ENCODE measurements around the gene SOX10. TPM values are rescaled to one million over a fixed set of nuclear protein-coding genes. Genes with fewer than 3 reads are reported as not detected.

SOX10 gene
- total and polyA plus RNA-seq, 2 donors (not counting 1 experiment from before 2014, with no cell fraction given) = not detected

DNA sequence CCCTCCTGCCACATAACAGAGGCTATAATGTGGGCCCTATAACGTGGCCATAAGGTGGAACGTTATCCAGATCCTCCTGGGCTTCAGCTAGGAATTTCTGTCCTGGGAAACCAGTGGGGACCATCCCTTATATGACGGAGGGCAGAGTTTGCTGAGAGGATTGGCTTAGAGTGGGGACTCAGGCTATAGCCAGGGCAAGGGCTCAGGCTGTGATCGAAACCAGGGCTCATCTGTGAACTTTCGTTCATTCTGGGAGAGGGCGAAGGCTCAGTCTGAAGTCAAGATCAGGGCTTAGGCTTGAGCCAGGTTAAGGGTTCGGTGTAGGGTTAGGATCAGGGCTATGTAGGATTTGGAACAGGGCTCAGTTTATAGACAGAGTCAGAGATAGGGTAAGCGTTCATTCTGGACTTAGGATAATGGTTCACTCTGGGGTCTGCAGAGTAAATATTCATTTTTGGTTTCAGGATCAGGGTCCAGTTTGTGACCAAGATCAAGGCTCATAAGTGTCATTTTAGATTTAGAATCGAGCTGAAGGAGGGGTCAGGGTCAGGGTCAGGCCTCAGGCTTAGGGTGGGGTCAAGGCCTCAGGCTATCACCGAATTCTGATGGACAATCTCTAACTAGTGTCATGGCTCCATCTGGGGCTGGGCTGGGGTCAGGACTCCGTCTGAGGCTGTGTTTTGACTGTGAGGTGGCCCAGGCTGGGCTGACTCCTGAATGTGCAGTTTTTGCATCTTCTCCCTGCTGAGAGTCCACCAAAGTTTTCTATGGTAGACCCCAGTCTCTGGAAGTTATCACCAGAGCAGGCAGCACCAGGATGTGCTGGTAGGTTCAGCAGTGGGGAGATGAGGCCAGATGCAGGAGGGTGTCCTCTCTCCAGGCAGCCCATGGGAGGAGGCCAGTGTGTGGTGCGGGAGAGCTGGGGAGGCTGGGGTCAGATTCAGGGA, 33.9 kb upstream of the SOX10 start:
- Histone ChIP-seq H3K27me3 (replicated peaks in 1 of 4; ENCODE audit: control extremely low read depth in 1 of 4, control insufficient read depth in 3 of 4, insufficient read depth in 4 of 4, low read length in 3 of 4) (peaks cover 0 to 3% (median 1%) of the 10 kb centered on the region in 4 experiments), H3K27ac (ENCODE audit: low read length in 2 of 2) (no peak overlapping the region), H2AFZ (ENCODE audit: insufficient read depth, low read depth, low read length, poor library complexity, severe bottlenecking) (no peak overlapping the region), H3K79me2 (ENCODE audit: control insufficient read depth, insufficient read depth, low read length) (no peaks in the 10 kb centered on the region), H3K9ac (ENCODE audit: low read length) (no peak overlapping the region), H3K4me2 (replicated peaks; ENCODE audit: low read depth, low read length, poor library complexity, severe bottlenecking) (no peak overlapping the region), H3K9me3 (ENCODE audit: control extremely low read depth in 1 of 3, control insufficient read depth in 2 of 3, insufficient read depth in 1 of 3, low read length in 2 of 3) (peaks cover 0 to 3% (median 0%) of the 10 kb centered on the region in 3 donors), H3K36me3 (replicated peaks in 1 of 2; ENCODE audit: control extremely low read depth in 1 of 2, control insufficient read depth in 1 of 2, extremely low read depth in 1 of 2, insufficient read depth in 2 of 2, low read length in 1 of 2) (no peaks in the 10 kb centered on the region), H4K20me1 (ENCODE audit: control insufficient read depth, insufficient read depth, low read length, poor library complexity, severe bottlenecking) (no peaks in the 10 kb centered on the region), H3K4me1 (ENCODE audit: control insufficient read depth in 2 of 2, insufficient read depth in 2 of 2, low read length in 2 of 2) (no peaks in the 10 kb centered on the region), H3K4me3 (ENCODE audit: control extremely low read depth in 1 of 5, extremely low read depth in 1 of 5, insufficient read depth in 1 of 5, low read depth in 2 of 5, low read length in 4 of 5) (no peak overlapping the region)
- TF ChIP-seq, protein P1, sequence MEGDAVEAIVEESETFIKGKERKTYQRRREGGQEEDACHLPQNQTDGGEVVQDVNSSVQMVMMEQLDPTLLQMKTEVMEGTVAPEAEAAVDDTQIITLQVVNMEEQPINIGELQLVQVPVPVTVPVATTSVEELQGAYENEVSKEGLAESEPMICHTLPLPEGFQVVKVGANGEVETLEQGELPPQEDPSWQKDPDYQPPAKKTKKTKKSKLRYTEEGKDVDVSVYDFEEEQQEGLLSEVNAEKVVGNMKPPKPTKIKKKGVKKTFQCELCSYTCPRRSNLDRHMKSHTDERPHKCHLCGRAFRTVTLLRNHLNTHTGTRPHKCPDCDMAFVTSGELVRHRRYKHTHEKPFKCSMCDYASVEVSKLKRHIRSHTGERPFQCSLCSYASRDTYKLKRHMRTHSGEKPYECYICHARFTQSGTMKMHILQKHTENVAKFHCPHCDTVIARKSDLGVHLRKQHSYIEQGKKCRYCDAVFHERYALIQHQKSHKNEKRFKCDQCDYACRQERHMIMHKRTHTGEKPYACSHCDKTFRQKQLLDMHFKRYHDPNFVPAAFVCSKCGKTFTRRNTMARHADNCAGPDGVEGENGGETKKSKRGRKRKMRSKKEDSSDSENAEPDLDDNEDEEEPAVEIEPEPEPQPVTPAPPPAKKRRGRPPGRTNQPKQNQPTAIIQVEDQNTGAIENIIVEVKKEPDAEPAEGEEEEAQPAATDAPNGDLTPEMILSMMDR (IDR thresholded peaks at IDR 0.05) = no peak
- TF ChIP-seq EZH2 (IDR thresholded peaks at IDR 0.05; ENCODE audit: borderline replicate concordance, insufficient read depth, low read depth, low read length, poor library complexity, severe bottlenecking) = no peak
- intact Hi-C loops (cut with micrococcal nuclease) = no loop called here
- Mint-ChIP-seq H3K9me3 (ENCODE audit: insufficient read depth) (no peaks in the 10 kb centered on the region), H3K27me3 (peaks cover 3% of the 10 kb centered on the region), H3K4me1 (no peaks in the 10 kb centered on the region), H3K27ac (no peak overlapping the region), H3K4me3 (no peak overlapping the region)
- ATAC-seq (ENCODE audit: low read depth) (no peak), DNase-seq (no peak)
- CTCF ChIA-PET = no interaction called here
- 91% methylated on average over 12 of the region's 12 CpGs for WGBS (ENCODE audit: insufficient coverage)
- POLR2A ChIA-PET = no interaction called here

DNA sequence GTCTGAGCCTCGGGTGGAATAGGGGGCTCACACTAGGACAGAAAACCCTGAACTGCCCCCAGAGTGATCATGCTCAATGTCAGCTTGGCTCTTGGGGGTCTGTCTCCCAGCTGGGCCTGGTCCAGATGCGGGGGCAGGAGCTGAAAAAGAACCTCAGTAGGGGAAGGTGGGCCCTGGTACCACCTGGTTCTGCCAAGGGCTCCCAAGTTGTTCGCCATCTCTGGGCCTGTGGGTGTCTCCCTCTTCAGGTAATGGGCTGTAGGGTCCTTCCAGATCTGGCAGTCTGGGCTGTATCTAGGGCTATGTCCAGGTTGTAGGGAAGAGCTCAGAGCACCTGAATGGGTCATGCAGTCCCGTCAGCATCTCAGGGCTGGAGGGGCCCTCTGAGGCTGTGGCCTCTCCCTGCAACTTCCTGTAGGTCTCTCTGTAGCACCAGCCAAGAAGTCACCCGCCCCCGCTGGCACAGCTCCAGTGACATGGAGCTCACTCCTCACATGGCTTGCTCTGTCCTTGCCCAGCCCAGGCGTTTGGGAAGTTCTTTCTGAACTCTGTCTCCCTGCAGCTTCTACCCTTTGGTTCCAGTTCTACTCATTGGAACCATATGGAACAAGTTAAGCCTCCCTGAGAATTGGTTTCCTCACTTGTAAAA, 33.0 kb upstream of the SOX10 start:
- intact Hi-C loops (cut with micrococcal nuclease) = no loop called here
- no peak overlapping the region for H3K27ac ChIP-seq (ENCODE audit: low read length in 2 of 2)
- WGBS (ENCODE audit: insufficient coverage) = 58% methylated on average over 7 of the region's 7 CpGs
- no peak overlapping the region for H3K27ac Mint-ChIP-seq
- ATAC-seq (ENCODE audit: low read depth) = no peak
- H4K20me1 ChIP-seq (ENCODE audit: control insufficient read depth, insufficient read depth, low read length, poor library complexity, severe bottlenecking) = no peaks in the 10 kb centered on the region
- ChIA-PET CTCF (no interaction called here), POLR2A (no interaction called here)
- no peaks in the 10 kb centered on the region for H3K36me3 ChIP-seq (replicated peaks in 1 of 2; ENCODE audit: control extremely low read depth in 1 of 2, control insufficient read depth in 1 of 2, extremely low read depth in 1 of 2, insufficient read depth in 2 of 2, low read length in 1 of 2)
- no peak overlapping the region for H3K4me3 Mint-ChIP-seq
- no peak for TF ChIP-seq EZH2 (IDR thresholded peaks at IDR 0.05; ENCODE audit: borderline replicate concordance, insufficient read depth, low read depth, low read length, poor library complexity, severe bottlenecking)
- TF ChIP-seq, protein P1 (IDR thresholded peaks at IDR 0.05) = no peak
- no peak overlapping the region for H2AFZ ChIP-seq (ENCODE audit: insufficient read depth, low read depth, low read length, poor library complexity, severe bottlenecking)
- no peak for DNase-seq
- H3K9ac ChIP-seq (ENCODE audit: low read length) = no peak overlapping the region
- H3K9me3 ChIP-seq (ENCODE audit: control extremely low read depth in 1 of 3, control insufficient read depth in 2 of 3, insufficient read depth in 1 of 3, low read length in 2 of 3) = peaks cover 0 to 3% (median 0%) of the 10 kb centered on the region in 3 donors
- H3K79me2 ChIP-seq (ENCODE audit: control insufficient read depth, insufficient read depth, low read length) = no peaks in the 10 kb centered on the region
- H3K4me3 ChIP-seq (ENCODE audit: control extremely low read depth in 1 of 5, extremely low read depth in 1 of 5, insufficient read depth in 1 of 5, low read depth in 2 of 5, low read length in 4 of 5) = no peak overlapping the region
- no peak overlapping the region for H3K4me2 ChIP-seq (replicated peaks; ENCODE audit: low read depth, low read length, poor library complexity, severe bottlenecking)
- H3K27me3 Mint-ChIP-seq = peaks cover 3% of the 10 kb centered on the region
- H3K4me1 ChIP-seq (ENCODE audit: control insufficient read depth in 2 of 2, insufficient read depth in 2 of 2, low read length in 2 of 2) = no peaks in the 10 kb centered on the region
- no peaks in the 10 kb centered on the region for H3K9me3 Mint-ChIP-seq (ENCODE audit: insufficient read depth)
- H3K4me1 Mint-ChIP-seq = no peaks in the 10 kb centered on the region
- H3K27me3 ChIP-seq (replicated peaks in 1 of 4; ENCODE audit: control extremely low read depth in 1 of 4, control insufficient read depth in 3 of 4, insufficient read depth in 4 of 4, low read length in 3 of 4) = peaks cover 0 to 3% (median 1%) of the 10 kb centered on the region in 4 experiments
